Caki2 (cell line): ENCODE results near the gene SREBF1. TPM values are rescaled to one million over a fixed set of nuclear protein-coding genes. Genes with fewer than 3 reads are reported as not detected.

Experiments used
- total RNA-seq: library from RNA; depleted of rRNA; stranded (reverse); fragments of >200 nt; shearing (Covaris generic); gene quantifications from 2 replicates; pipeline ENCODE4 v1.2.3, GENCODE V29; 2014; ENCODE audit warnings: low replicate concordance; rRNA removed

Gene SREBF1
- total RNA-seq, 1 experiment from 2014 or later, result 33.9 TPM

Other genes starting within 250 kb of the SREBF1 start
- gene PEMT, start 245.3 kb downstream of the SREBF1 start, total RNA-seq, result 18.9 and 25.6 TPM in 2 replicates
- gene RAI1, start 155.5 kb downstream of the SREBF1 start, total RNA-seq, result 7.6 and 14.8 TPM in 2 replicates
- gene TOM1L2, start 135.4 kb upstream of the SREBF1 start, total RNA-seq, result 4.3 and 6.4 TPM in 2 replicates
- gene DRC3, start 135.9 kb upstream of the SREBF1 start, total RNA-seq, result 0.03 TPM in 1 of 2 replicates, not detected in the other
- gene ATPAF2, start 202.2 kb upstream of the SREBF1 start, total RNA-seq, result 16.5 and 31.9 TPM in 2 replicates
- 2.6 and 7.8 TPM in 2 replicates for gene GID4, start 202.4 kb upstream of the SREBF1 start, total RNA-seq